Kidney glomerular epithelial cell (primary cell): ENCODE measurements around the gene TMEM143.
"Not testable (repeated sequence)": the region's sequence is repeated elsewhere in the genome, so short reads cannot be mapped to it uniquely, and the experiment has no call there.

Experiments used
- DNase-seq: peaks from one replicate; lab custom pipeline; 2025; lab: John Stamatoyannopoulos, UW

TMEM143 gene

DNA sequence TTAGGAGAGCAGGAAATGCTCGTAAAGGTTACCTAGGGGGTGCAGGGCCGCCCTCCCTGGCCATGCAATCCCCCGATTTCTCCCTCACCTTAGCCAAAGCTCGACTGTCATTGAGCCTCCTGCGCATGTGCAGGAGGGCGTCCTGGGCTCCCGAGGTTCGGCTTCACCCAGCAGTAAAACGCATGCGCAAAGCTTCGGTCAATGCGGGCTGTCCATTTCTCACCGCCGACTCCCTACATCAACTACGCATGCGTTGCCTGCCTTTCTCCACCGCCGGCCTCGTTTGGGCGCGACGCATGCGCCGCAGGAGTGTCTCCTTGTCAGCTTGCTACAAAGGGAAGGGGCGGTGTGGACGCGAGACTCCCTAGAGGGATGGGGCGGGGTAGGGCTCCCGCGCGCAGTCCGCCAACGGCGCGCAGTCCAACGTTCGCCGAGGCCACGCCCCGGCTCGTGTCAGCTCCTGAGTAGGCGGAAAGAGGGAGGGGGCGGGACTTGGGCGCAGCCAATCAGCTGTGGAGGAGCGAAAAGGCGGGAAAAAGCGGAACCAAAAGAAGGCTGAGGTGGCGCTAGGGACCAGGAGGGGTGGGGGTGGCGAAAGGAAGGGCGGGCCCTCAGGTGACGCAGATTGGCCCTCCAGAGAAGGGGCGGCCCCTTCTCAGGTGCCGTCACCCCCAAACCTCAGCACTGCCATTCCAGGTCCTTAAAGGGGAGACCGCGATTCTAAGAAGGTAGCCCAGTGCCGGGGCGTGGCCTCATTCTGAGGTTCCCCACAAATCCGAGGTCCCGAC is at the start of gene TMEM143, which contains the start of gene SYNGR4:
Gene TMEM143, minus strand, starts transcription at position 131 of the 788 bp plus-strand sequence. Its CDS starts 20 bp downstream, at position 111.
Gene SYNGR4, plus strand, starts transcription at position 558 of the 788 bp plus-strand sequence. CDS start 1,476 bp downstream, outside the sequence.
- DNase-seq = peak; percentile 100

DNA sequence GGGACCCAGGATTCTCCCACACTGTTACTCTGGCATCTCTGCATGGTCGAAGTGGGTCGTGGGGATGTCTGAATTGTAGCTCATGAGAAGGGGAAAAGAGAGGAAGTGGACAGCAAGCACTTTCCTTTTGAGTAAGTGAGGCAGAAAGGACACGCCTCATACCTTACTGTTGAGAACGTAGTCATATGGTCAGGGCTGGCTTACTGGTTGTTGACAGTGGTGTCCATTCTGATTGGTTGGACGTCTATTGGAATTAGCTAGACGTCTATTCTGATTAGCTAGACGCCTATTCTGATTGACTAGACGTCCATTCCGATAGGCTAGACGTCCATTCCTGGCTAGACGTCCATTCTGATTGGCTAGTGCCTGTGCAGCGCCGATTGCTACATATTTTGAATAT is 42.1 kb upstream of the TMEM143 start:
- DNase-seq = no peak

DNA sequence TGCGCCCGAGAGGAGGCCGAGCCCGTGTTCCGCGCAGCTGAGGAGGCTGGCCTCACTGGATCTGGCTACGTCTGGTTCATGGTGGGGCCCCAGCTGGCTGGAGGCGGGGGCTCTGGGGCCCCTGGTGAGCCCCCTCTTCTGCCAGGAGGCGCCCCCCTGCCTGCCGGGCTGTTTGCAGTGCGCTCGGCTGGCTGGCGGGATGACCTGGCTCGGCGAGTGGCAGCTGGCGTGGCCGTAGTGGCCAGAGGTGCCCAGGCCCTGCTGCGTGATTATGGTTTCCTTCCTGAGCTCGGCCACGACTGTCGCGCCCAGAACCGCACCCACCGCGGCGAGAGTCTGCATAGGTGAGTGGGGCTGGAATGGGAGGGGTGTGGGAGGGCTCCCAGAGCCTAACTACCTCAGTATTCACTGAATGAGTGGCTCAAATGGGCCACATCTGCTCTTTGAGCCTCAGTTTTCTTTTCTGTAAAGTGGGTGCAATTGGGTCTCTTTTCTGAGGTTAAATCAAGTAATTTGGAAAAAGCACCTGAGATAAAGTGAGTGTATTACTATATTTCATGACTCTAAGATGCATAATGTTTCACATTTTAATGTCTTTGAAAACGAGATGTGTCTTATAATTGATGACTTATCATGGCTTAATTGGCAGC is 41.4 kb upstream of the TMEM143 start:
- no peak for DNase-seq

DNA sequence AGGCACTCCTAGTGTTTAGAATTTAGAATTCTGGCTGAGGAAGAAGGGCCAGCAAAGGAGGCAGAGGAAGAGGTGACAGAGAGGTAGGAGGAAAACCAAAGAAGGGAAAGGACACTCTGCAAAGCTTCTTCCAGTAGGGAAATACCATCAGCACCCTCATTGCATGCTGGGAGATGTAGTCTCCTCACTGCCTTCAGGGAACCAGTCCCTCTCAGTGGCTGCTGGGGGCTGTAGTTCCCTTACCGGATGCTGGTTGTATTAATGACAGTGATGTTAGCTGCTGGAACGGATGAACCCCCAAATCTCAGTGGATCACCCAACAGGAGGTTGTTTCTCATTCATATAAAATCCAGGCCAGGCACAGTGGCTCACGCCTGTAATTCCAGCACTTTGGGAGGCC is 39.9 kb upstream of the TMEM143 start:
- DNase-seq = peak; percentile 27

DNA sequence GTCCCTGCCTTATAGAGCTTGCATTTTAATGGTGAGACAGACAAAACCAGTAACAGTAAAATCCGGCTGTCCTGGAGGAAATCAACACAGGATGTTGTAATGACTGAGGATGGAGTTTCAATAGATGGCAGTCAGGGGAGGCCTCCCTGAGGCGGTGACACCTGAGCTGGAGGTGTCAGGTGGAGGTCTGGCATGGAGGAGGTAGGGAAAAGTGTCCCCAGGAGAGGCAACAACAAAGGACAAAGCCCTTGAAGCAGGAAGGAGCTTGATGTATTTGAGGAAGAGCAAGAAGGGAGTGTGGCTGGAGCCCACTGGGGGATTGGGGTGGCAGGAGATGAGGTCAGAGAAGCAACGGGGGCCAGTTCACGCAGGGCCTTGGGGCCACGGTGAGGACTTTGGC is 37.5 kb upstream of the TMEM143 start:
- DNase-seq = no peak

DNA sequence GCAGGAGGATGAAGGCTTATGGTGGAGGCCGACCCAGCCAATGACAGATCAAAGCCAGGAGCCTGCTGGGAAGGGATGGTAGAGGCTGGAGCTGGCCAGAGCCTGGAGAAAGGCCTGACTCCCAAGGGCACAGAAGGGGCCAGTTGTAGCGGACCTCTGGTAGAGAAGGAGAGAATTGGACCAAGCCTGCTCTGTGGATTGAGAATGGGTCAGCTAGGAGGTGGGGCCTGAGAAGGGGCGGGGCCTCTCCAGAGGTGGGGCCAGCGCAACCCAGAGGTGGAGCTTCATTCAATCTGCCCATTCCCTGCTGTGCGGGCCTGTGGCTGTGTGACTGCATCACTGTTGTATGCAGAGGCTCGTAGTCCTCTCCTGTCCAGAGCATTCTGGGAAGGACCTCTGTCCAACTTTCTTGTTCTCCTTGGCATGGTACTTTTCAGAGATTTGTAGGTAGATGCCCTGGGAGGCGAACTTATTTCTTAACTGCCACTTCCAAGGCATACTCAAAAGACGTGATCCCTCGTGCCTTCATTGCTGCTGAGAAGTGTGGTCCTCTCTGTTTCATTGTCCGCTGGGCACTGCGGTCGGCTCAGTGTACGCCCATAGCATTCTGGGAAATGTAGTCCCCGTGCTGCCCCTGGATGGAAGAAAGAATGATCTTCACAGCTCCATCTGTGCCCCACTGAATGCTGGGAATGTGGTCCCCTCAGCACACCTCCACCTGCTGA is 36.4 kb upstream of the TMEM143 start:
- no peak for DNase-seq

DNA sequence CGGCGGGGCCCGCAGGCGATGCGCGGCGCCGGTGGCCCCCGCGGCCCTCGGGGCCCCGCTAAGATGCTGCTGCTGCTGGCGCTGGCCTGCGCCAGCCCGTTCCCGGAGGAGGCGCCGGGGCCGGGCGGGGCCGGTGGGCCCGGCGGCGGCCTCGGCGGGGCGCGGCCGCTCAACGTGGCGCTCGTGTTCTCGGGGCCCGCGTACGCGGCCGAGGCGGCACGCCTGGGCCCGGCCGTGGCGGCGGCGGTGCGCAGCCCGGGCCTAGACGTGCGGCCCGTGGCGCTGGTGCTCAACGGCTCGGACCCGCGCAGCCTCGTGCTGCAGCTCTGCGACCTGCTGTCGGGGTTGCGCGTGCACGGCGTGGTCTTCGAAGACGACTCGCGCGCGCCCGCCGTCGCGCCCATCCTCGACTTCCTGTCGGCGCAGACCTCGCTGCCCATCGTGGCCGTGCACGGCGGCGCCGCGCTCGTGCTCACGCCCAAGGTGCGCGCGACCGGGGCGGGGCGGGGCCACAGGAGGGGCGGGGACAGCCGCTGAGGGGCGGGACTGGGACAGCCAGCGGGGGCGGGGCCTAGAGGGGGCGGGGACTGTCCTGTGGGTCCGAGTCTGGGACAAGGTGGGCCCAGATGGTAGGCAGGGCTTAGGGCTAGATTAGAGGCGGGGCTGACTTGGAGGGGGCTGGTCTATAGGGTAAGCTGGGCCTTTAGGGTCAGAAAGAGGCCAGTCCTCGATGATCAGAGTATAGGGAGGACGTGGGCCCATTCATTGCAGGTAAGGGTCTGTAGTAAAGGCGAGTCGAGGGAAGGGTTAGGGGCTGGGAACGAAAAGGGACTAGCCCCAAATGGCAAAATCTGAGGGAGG is 34.9 kb upstream of the TMEM143 start:
- no peak for DNase-seq

DNA sequence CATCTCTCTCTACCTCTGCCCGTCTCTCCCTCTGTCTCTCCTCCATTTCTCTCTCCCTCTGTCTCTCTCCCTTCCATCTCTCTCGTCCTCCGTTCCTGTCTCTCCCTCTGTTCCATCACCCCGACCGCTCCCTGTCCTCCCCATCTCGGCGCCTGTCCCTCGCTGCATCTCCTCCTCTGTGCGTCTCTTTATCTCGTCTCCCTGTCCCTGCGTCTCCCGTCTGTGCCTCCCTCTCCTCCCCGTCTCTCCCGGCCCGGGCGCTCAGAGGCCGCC is 34.3 kb upstream of the TMEM143 start:
- DNase-seq = no peak

DNA sequence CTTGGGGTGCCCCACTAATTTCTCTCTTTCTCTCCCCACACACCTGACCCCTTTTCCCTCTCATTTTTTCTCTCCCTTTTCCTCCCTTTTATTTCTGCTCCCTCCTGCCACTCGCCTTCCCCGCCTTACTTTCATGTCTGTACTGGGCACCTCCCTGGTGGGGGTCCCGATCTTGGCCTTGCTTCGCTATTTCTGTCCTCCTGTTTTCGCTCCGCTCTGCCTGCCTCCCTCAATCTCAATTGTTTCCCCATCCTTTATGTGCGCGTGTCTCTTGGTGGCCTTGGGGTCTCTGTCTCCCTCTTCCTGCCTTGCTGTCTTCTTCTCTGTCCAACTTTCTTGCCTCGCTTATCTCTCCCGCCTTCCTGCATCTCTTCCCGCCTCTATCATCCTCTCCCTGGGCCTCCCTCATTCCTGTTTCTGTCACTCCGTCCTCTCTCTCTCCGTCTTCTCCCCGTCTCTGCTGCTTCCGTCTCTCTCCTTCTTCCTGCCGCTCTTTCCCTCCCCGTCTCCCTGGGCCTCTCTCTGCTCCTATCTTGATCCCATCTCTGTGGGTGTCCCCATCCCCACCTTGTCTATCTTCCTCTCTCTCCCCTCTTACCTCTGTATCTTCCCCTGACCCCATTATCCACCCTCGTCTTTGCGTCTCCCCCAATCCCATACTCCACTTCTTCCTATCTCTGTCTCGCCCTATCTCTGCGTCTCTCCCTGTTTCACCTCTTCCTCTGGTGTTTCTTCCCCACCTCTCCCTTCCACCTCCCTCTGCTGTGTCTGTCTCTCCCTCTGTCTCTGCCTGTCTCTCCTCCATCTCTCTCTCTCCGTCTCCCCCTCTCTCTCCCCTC is 33.7 kb upstream of the TMEM143 start:
- no peak for DNase-seq

DNA sequence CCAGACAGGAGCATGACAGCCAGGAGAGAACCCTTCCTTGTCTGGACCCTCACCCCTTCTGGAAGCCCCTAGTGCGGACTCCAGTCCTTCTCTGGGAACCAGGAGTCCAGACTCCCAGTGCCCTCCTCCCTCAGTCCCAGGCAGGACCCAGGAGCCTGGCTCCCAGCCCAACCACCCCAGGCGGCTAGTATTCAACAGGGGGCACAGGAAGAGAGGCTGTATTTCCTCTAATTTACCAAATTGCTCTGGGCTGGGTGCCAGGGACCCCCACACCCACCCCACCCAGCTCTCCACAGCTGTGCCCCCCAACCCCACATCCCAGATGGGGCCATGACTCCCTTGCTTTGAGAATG is 33.1 kb upstream of the TMEM143 start:
- DNase-seq = no peak

DNA sequence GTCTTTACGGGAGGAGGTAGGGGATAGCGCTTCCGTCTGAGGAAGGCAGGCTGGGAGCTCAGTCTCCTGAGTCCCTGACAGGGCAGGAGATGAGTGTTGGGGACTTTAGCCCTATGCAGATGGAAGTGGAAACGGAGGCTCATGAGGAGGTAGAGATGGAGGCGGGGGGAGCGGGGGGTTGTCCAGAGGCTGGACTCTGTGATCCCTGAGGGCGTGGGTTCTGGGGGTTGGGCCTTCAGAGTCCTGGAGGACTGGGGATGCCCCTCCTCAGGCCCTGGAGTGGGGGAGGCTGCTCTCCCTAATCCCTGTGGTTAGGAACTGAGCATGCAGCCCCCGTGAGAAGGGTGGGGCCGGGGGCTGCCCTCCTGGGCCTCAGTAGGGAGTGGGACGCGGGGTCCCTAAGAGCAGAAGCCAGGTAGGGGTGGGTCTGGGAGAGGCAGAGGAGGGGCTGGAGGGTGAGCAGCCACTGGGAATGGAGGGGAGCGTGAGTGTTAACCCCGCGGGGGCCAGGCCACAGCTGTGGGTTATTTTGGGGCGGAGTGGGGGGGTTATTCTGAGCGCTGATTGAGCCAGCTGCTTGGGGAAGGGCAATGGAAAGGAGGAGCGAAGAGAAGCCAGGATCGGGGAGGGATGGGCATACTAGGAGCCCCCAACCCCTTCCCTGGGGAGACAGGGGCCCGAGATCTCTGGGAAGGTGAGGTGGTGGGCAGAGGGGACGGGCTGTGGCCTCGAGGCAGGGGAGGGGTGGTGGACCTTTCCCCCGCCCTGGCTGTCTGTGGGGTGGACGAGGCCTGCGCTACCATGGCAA is 32.5 kb upstream of the TMEM143 start:
- DNase-seq = no peak

DNA sequence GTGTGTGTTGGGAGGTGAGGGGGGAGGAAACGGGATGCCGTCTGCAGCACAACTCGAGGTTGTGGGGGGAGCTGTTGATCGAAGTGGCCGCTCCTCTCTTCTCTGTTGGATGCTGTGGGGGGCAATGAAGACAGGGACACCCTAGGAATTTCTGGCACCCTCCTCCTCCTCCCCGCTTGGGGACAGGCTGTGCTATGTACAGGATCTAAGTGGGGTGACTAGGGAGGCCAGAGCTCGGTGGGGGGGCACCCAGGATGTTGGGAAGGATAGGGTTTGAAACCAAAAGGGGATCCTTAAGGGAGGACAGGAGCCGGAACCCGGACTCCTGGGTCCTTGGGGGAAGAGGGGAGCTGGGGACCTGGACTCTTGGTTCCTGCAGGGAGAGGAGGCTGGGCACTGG is 31.8 kb upstream of the TMEM143 start:
- DNase-seq = no peak

DNA sequence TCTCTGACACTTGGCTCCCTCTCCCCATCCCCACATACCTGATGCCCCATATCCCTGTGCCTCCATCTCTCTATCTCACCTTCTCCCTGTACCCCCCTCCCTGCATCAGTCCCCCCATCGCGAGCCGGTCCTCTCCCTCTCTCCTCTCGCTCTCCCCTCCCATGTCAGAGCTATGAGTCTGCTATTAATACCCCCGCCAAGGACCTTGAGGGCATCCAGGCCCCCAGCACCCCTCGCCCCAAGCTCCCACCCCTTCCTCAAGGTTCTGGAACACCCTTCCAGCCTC is 31.4 kb upstream of the TMEM143 start:
- no peak for DNase-seq

DNA sequence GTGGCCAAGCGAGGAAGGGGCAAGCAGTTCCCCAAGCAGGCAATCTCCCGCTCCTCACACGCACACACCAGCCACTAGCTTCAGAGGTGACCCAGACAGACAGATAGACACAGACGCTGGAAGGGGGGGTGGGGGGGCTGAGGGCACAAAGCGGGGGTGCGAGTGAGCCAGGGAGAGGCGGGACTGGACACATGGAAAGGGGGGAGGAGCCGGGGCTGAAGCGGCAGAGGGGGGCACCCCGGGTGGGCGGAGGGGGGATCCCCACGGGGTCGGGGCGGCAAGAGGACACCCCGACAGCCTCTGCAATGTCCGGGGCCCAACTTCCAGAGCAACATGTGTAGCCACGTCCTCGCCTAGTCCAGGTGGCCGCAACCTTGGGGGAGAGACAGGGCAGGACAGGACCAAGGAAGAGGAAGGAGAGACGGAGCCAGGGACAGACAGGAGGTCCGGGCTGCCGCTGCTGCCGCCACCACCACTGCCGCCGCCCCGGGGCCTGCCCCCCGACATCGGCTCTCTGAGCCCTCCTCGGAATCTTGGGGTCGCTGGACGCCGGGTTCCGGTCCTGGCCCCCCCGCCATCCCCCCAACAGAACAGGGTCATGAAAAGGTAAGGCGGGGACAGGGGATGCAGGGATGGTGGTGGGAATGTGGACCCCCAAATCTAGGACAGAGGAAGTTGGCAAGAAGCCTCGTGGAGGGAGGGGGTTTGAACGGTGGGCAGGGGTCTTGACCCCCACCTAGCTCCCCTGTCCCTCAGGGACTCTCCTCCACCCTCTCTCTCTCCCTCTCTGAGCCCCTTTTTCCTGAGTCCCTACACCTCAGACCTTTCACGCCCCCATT is 30.8 kb upstream of the TMEM143 start:
- DNase-seq = no peak

DNA sequence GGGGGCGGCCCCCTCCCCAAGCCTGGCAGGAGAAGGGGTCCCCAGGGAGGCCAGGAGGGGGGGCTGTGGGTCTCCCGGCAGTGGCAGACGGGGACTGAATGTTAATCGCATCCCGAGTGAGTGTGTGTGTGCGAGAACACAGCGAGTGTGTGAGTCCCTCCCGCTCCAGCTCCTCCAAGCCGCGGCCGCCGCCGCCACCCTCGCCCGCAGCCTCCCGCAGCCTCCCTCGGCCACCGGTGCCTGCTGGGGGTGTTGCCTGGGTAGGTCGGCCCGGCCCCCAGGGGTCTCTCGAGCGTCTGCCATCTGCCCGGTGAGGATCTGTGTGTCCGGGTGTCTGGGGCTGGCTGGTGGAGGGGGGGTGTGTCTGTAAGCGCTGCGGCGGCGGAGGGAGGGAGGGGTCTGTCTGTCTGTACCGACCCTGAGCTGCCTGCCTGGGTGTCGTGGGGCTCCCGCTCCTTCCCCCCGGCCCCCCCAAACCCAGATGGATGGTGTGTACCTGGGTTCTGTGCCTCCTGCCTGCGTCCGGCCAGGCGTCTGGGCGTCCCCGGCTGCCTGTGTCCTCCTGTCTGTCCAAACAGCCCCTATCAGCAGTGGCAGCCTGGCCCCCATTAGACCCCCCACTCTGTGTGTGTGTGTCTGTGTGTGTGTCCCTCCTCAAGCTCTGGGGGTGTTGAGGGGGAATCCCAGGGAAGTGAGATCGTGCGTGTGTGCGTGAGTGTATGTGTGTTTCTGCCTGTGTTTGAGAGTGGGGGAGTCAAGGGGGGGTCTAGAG is 30.0 kb upstream of the TMEM143 start, which contains the start of gene GRIN2D:
Gene GRIN2D, plus strand, starts transcription at position 110 of the 772 bp plus-strand sequence. CDS start 4,725 bp downstream, outside the sequence.
- DNase-seq = no peak

DNA sequence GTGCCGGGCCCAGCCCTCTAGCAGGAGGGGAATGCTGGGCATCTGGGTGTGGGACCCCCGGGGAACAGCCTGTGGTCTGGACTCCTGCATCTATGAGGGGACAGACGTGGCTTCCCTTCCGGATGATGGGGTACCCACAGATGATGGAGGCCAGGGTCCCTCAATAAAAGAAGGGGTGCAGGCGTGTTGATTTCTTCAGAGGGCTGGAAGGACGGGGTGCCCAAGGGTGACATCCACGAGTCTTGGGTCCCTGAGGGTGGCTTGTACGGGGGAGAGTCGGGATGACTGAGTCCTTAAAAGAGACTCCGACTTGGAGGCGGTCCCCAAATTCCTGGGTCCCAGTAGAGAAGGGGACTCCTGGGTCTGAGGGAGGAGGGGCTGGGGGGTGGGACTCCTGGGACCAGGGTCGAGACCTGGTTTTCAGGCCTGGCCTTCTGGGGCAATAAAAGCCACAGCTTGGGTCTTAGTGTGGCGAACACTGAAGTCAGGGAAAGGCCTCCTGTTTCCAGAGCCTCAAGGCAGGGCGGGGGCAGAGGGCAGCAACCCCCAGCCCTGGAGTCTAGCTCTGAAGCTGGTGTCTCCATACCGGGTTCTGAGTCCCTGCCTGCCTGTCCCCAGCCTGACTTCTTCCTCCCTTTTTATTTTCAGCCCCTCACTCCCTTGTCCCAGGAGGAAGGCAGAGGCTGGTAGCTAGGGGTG is 29.3 kb upstream of the TMEM143 start:
- no peak for DNase-seq

DNA sequence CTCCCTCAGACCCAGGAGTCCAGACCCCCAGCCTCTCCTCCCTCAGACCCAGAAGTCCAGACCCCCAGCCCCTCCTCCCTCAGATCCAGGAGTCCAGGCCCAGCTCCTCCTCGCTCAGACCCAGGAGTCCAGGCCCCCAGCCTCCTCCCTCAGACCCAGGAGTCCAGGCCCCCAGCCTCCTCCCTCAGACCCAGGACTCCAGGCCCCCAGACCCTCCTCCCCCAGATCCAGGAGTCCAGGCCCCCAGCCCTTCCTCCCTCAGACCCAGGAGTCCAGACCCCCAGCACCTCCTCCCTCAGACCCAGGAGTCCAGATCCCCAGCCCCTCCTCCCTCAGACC is 28.2 kb upstream of the TMEM143 start:
- not testable (repeated sequence) for DNase-seq
